Muscle layer of colon (tissue), 2 donors: ENCODE data around the gene KCNQ1OT1.

Source experiments
- H3K27ac ChIP-seq: one replicate; pipeline ENCODE4 v1.7.0; 2013; ENCODE audit warnings: low read depth, mild to moderate bottlenecking, low read length, moderate library complexity
- H3K27me3 ChIP-seq, 2 donors: one replicate each; pipeline ENCODE4 v1.7.0; 2013; ENCODE audit warnings: low read length in 2 of 2, mild to moderate bottlenecking in 2 of 2; ENCODE audit not compliant: insufficient read depth in 2 of 2, control insufficient read depth in 1 of 2
- H3K36me3 ChIP-seq: one replicate; pipeline ENCODE4 v1.7.0; 2013; ENCODE audit warnings: mild to moderate bottlenecking, low read length; ENCODE audit not compliant: insufficient read depth
- H3K4me1 ChIP-seq: one replicate; pipeline ENCODE4 v1.7.0; 2013; ENCODE audit warnings: mild to moderate bottlenecking, low read length; ENCODE audit not compliant: insufficient read depth
- H3K4me3 ChIP-seq, 2 donors: one replicate each; pipeline ENCODE4 v1.7.0; 2013; ENCODE audit warnings: low read length in 2 of 2, low read depth in 1 of 2, mild to moderate bottlenecking in 1 of 2, moderate library complexity in 1 of 2
- H3K9ac ChIP-seq: one replicate; pipeline ENCODE4 v1.7.0; 2013; ENCODE audit warnings: low read length
- H3K9me3 ChIP-seq: one replicate; pipeline ENCODE4 v1.7.0; 2013; ENCODE audit warnings: mild to moderate bottlenecking, low read length
- donor health status: abdominal sarcoma.
- donor health status: Adenocarcinoma of cecum.

The KCNQ1OT1 gene

DNA sequence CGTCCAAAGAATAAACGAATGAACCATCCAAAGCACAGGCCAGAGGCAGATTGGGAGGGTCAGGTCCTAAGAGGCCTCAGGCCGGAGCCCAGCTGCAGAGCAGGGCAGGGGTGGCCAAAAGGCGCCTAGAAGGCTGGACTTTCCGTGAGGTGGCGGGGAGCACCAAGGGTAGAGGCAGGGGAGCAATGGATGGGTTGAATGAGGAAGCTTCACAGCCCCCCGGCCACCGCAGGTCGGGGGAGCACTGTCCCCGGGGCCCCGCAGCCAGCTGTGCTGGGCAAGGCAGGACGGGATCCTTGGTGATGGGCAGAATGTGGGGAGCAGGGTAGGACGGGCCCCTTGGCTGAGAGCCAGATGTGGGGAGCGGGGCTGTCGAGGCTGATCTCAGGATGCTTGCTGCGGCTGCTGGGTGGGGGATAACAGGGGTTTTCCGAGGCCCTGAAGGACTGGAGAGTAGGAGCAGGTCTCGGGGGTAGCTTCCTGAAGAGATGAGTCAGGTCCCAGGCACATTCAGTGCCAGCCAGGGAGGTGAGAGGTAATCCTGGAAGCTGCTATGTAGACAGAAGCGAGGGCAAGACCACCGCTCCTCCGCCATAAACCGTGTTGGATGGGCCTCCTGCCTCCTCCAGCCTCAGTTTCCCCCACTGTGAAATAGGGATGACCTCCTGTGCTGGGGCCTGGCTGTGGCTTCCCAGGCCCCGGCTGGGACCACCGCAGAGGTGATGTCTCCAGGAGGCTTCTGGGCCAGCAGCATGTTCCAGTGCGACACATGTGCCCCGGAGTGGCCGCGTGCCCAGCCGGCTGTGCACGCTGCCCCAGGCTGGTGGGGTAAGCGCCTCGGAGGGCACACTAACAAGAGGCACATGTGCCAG is 34.6 kb upstream of the KCNQ1OT1 start:
- no peaks in the 10 kb centered on the region for H3K27me3 ChIP-seq
- no peak overlapping the region for H3K4me3 ChIP-seq
- H3K27ac ChIP-seq, result no peak overlapping the region
- H3K4me1 ChIP-seq, result no peaks in the 10 kb centered on the region
- H3K36me3 ChIP-seq, result no peaks in the 10 kb centered on the region
- no peak overlapping the region for H3K9ac ChIP-seq
- no peaks in the 10 kb centered on the region for H3K9me3 ChIP-seq

DNA sequence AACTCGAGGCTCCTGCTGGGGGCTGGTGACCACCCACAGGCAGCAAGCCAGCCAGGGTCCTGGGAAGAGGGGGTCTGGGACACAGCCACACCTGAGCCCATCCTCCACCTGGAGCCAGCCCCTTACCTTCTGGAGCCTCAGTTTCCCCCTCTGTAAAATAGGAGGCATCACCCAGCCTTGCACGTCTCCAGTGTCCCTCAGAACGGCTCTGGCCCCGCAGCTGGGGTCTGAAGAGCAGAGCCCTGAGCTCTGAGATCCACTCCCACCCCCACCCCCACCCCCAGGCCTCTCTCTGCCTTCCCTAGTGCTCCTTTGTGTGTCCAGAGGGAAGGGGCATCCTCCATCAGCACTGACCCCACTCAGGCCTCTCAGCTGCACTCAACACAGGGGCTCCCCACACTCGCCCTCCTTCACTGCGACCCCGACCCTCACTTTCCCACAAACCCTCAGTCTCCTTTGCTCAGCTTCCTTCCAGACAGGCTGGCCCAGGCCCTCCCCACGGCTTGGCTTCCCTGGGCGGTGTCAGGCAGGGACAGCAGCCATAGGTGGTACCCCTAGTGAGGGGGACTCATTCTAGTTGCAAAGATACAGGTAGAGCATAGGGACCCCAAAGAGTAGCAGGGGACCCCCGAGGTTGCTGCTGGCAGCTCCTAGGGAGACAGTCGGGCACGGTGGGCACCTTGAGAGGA is 33.3 kb upstream of the KCNQ1OT1 start:
- H3K9me3 ChIP-seq, result no peaks in the 10 kb centered on the region
- no peaks in the 10 kb centered on the region for H3K36me3 ChIP-seq
- no peak overlapping the region for H3K9ac ChIP-seq
- H3K4me3 ChIP-seq, result no peak overlapping the region
- H3K27ac ChIP-seq, result no peak overlapping the region
- H3K4me1 ChIP-seq, result no peaks in the 10 kb centered on the region
- H3K27me3 ChIP-seq, result no peaks in the 10 kb centered on the region

DNA sequence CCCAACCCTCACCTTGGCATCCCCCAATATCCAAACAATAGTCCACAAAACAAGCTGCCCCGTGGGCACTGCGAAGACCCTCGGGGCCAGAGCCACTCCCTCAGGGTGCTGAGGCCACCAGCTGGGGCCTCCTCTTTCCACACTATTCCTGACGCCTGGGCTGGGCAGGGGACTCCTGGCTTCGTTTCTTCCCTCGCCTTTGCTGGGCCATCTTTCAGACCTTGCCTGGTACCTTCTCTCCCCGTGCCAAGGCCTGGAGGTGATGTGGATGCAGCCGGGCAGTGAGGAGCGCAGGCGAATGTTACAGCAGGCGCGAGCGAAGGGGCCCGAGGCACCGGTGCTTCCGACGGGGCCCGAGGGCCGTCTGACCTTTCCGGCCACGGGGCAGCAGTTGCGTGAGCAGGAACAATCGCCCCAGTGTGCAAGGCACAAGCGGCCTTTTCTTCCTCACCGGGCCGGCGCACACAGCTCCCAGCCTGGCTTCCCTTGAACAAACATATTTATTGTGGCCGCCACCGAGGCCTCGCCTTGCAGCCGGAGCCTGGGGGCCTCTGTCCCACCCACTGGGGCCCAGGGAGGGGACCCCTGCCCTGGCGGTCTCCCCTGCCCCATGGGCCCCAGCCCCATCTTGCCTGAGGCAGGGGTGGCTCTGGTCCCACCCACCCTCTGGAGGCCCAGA is 32.6 kb upstream of the KCNQ1OT1 start:
- no peaks in the 10 kb centered on the region for H3K9me3 ChIP-seq
- no peaks in the 10 kb centered on the region for H3K4me1 ChIP-seq
- no peaks in the 10 kb centered on the region for H3K36me3 ChIP-seq
- no peak overlapping the region for H3K4me3 ChIP-seq
- no peaks in the 10 kb centered on the region for H3K27me3 ChIP-seq
- no peak overlapping the region for H3K9ac ChIP-seq
- no peak overlapping the region for H3K27ac ChIP-seq

DNA sequence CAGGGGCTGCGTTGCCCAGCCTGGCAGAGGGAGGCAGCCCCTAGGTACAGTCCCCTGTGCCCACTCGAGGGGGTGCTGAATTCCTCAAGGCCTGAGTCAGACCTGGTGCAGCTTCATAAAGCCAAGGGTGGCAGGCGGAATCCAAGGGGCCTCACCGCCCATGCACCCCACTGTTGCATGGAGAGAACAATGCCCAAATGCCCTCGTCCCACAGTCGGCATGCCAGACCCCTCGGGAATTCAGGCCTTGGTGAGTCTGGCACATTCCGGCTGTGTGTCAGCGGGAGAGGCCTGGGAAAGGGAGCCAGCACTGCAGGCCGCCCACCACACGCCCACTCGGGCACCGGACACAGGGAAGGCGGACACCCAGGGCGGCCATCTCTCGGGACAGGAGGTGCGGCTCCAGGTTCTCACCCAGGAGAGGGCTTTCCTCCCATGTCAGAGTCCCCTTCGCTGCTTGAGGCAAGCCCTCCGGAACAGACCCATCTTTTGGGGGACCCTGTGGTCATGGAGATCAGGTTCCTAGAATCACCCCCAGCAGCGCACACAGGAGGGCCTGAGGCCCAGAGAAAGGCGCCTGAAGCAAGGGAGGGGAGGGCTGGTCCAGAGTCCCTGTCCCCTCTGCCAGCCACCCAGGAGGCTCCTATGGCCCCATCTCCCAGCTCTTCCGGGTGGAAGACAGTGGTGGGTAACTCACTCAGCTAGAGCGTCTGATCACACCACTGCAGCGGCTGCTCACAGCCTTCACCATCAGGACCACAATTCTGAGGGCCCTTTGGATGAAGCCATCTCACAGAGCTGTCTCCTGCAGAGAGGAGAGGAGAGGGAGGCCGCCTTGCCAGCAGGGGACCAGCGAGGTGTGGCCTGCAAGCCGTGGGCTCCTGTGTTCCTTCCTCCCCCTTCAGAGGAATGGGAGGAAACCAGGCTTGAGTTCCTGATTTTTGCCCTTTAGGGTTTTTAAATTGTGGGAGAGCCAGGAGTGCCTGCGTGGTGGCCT is 31.6 kb upstream of the KCNQ1OT1 start:
- Histone ChIP-seq H3K36me3 (no peaks in the 10 kb centered on the region), H3K9me3 (no peaks in the 10 kb centered on the region), H3K4me1 (no peaks in the 10 kb centered on the region), H3K27me3 (no peaks in the 10 kb centered on the region), H3K27ac (no peak overlapping the region), H3K9ac (no peak overlapping the region), H3K4me3 (no peak overlapping the region)

DNA sequence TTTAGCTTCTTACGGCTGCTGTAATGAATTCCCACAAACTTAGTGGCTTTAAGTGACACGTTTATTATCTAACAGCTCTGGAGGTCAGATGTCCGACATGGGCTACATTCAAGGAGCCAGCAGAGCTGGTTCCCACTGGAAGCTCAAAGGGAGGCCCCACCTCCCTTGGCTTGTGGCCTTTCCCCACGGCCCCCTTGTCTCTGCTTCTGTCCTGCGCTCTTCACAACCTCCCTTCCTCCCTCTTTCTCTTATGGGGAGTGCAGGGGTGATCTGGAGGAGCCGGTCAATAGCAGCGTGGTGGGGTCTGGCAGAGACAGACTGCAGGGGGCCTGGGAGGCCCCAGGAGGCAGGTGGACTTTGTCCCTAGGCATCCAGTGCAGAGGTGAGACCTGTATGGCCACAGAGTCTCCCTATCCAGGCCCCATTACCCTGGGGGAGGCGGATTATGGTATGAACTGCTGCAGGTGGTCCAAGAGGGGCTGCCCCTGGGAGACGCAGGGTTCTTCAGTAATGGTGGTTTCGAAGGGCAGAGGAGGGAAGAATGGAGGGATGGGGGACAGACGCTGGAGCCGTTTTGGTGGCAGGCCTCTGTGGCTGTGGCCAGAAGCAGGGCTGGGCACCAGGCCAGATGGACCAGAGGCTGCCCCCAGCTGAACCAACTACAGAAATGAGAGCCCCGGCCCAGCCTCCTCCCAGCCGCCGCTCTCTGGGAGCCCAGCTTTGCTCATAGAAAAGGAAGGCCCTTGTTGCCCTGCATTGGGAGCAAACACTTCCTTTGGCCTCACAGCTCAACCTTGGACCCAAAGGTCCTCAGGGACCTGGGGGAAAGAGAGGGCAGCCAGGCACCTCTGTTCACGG is 30.7 kb upstream of the KCNQ1OT1 start:
- Histone ChIP-seq H3K27ac (no peak overlapping the region), H3K4me1 (no peaks in the 10 kb centered on the region), H3K36me3 (no peaks in the 10 kb centered on the region), H3K4me3 (no peak overlapping the region), H3K9me3 (no peaks in the 10 kb centered on the region), H3K9ac (no peak overlapping the region), H3K27me3 (no peaks in the 10 kb centered on the region)

DNA sequence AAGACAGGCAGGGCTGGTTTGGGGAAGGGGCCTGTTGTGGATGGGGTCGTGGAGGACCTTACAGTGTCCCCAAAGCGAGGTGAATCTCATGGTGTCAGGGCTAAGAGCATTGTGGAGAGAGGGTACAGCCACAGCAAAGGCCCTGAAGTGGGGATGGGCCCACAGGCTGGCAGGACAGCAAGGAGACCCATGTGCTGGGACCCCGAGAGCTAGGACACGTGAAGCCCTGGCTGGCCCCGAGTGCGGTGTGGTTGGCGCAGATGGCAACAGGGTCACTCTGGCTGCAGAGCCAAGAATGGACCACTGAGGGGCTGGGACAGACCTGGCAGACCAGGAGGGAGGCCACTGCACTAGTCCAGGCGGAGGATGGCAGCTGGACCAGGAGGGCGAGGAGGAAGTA is 30.0 kb upstream of the KCNQ1OT1 start:
- H3K9me3 ChIP-seq, result no peaks in the 10 kb centered on the region
- no peak overlapping the region for H3K4me3 ChIP-seq
- H3K36me3 ChIP-seq, result no peaks in the 10 kb centered on the region
- H3K4me1 ChIP-seq, result peaks cover 6% of the 10 kb centered on the region
- H3K9ac ChIP-seq, result no peak overlapping the region
- no peaks in the 10 kb centered on the region for H3K27me3 ChIP-seq
- H3K27ac ChIP-seq, result no peak overlapping the region

DNA sequence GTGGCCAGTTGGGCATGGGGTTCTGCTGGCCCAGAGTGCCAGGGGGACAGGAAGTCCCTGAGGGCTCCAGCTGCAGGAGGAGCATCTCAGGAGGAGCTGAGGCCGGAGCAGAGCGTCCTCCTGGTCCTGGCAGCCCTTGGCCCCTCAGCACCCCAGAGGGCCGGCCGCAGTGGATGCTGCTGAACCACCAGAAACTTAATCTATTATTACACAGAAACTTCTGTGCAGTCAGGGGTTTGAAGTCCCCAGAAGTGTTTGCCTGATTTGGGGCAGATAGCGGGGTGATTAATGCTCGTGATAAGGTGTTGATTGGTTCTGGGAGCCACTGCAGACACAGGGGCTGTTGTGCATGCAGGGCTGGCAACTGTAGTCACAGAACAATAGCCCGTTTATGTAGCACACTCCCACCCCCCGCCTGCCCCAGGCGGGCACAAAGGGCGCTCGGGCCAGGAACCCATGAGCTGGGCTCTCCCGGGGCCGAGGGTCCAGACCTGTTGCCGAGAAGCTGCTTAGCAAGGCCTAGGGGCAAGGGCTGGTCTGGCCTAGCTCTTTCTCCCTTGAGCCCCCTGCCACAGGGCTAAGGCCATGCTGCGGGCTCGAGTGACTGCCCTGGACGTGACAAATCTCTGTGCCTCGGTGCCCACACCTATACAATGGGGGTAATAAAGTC is 29.0 kb upstream of the KCNQ1OT1 start:
- no peaks in the 10 kb centered on the region for H3K9me3 ChIP-seq
- H3K27me3 ChIP-seq, result no peaks in the 10 kb centered on the region
- H3K4me1 ChIP-seq, result peaks cover 6% of the 10 kb centered on the region
- no peak overlapping the region for H3K9ac ChIP-seq
- H3K36me3 ChIP-seq, result no peaks in the 10 kb centered on the region
- H3K4me3 ChIP-seq, result no peak overlapping the region
- H3K27ac ChIP-seq, result no peak overlapping the region

DNA sequence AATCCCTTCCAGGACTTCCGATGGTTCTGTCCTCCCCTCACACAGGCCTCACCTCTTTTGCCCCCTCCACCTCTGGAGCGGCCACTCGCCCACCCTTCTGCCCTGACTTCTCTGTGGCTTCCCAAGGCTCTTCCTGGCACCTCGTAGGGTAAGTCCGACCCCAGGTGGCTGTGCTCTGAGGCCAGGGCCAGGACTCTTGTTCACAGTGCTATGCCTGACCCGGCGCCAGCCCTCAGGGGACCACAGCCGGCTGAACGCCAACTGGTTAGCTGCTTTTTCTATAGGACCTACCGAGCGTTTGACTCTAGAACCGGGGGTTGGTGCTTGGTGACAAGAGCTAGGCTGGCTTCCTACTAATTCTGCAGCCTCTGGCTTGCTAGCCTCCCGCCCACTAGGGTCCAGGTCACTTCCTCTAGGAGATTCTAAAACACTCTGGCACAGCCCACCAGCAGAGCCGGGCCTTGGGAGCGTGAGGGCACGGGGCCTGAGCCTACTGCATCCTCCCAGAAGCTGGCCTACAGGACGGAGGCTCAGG is 28.4 kb upstream of the KCNQ1OT1 start:
- Histone ChIP-seq H3K27me3 (no peaks in the 10 kb centered on the region), H3K4me1 (peaks cover 6% of the 10 kb centered on the region), H3K27ac (no peak overlapping the region), H3K36me3 (no peaks in the 10 kb centered on the region), H3K4me3 (no peak overlapping the region), H3K9ac (no peak overlapping the region), H3K9me3 (no peaks in the 10 kb centered on the region)

DNA sequence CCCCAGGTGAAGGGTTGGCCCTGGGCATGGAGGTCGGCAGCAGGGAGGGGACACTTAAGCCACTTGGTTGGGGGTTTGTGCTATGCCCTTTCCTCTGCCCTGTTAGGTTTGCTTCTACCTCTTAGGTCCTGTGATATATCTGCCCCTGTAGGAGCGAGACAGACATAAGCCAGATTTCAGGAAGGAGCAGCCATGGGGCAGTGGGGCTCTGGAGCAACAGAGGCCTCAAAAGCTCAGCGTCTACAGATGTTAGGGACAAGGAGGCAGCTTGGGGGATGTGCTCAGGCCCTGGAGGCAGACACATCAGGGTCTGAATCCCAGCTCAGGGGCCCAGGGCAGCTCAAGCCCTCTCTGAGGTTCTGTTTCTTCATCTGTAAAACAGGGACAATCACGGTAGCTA is 27.2 kb upstream of the KCNQ1OT1 start:
- no peak overlapping the region for H3K9ac ChIP-seq
- no peak overlapping the region for H3K27ac ChIP-seq
- no peak overlapping the region for H3K4me3 ChIP-seq
- H3K36me3 ChIP-seq, result no peaks in the 10 kb centered on the region
- peaks cover 6% of the 10 kb centered on the region for H3K4me1 ChIP-seq
- H3K9me3 ChIP-seq, result no peaks in the 10 kb centered on the region
- no peaks in the 10 kb centered on the region for H3K27me3 ChIP-seq
